Endothelial cell of umbilical vein (primary cell): Measurements from ENCODE around the gene PKP4. TPM values are rescaled to one million over a fixed set of nuclear protein-coding genes. Genes with fewer than 3 reads are reported as not detected.

Experiments used
- BruUV-seq: library from RNA; stranded (reverse); fragments of 400-500 nt; replicated peaks from 2 replicates; lab custom pipeline; 2021; lab: Mats Ljungman, UMichigan
- CTCF ChIA-PET: fragments of 300-600, 350-600 bp; sonication (Branson Sonifier 250); formaldehyde crosslinking; loops from one replicate; lab custom pipeline; 2021; ENCODE audit warnings: antibody characterized with exemption, inconsistent platforms; lab: Charles Lee
- POLR2A ChIA-PET: fragments of 300-600, 350-600 bp; sonication (Branson Sonifier 250); formaldehyde crosslinking; loops from one replicate; lab custom pipeline; 2021; ENCODE audit warnings: antibody characterized with exemption, inconsistent platforms; lab: Charles Lee
- DNase-seq: peaks from one replicate; pipeline ENCODE4 v3.0.0-alpha.2; 2011; ENCODE audit warnings: low read depth, low spot score
- FAIRE-seq: peaks from 2 replicates; lab custom pipeline; 2011; peaks lifted over from hg19 to GRCh38; lab: Jason Lieb, UNC
- H2AFZ ChIP-seq: 2 replicates; pipeline ENCODE4 v1.6.0; 2012; ENCODE audit warnings: low read depth, low read length, control low read depth, inconsistent platforms
- H3K27ac ChIP-seq: 2 replicates; pipeline ENCODE4 v1.5.1; 2011; ENCODE audit warnings: low read depth, mild to moderate bottlenecking, control low read depth, low read length, moderate library complexity; ENCODE audit not compliant: insufficient read depth
- H3K27me3 ChIP-seq, 2 experiments: 2 replicates each; pipeline versions ENCODE4 v1.6.0 to v1.6.1; 2011; ENCODE audit warnings: low read length in 2 of 2, mixed read lengths in 1 of 2; ENCODE audit not compliant: control insufficient read depth in 2 of 2, insufficient read depth in 2 of 2
- H3K36me3 ChIP-seq, 2 experiments: 2 replicates in 1 of 2; 3 replicates in 1 of 2; pipeline ENCODE4 v1.5.1; 2011; ENCODE audit warnings: low read length in 2 of 2, mild to moderate bottlenecking in 1 of 2, moderate library complexity in 1 of 2; ENCODE audit not compliant: control insufficient read depth in 2 of 2, insufficient read depth in 2 of 2; ENCODE audit errors: extremely low read depth in 1 of 2
- H3K4me1 ChIP-seq: 3 replicates; pipeline ENCODE4 v1.5.1; 2011; ENCODE audit warnings: mild to moderate bottlenecking, low read length; ENCODE audit not compliant: control insufficient read depth, insufficient read depth; ENCODE audit errors: extremely low read depth
- H3K4me2 ChIP-seq: 2 replicates; pipeline ENCODE4 v1.6.1; 2011; ENCODE audit warnings: low read length, control low read depth, mixed read lengths; ENCODE audit not compliant: insufficient read depth
- H3K4me3 ChIP-seq, 3 experiments: fragments of 200-600 bp in 1 of 3; sonication (generic), shearing (Covaris generic) in 1 of 3; replicated peaks in 1 of 3; 2 replicates each; pipeline ENCODE4 v1.5.1; 2011 to 2016; ENCODE audit warnings: control low read depth in 3 of 3, low read length in 3 of 3, mild to moderate bottlenecking in 2 of 3, inconsistent platforms in 1 of 3, low read depth in 1 of 3, moderate library complexity in 1 of 3; ENCODE audit not compliant: insufficient read depth in 1 of 3
- H3K79me2 ChIP-seq: 2 replicates; pipeline ENCODE4 v1.6.0; 2012; ENCODE audit warnings: low read length, inconsistent platforms; ENCODE audit not compliant: control insufficient read depth, insufficient read depth
- H3K9ac ChIP-seq: replicated peaks from 2 replicates; pipeline ENCODE3; 2011; ENCODE audit warnings: low read length, control low read depth; ENCODE audit not compliant: insufficient read depth; ENCODE audit errors: extremely low read depth
- H3K9me1 ChIP-seq: replicated peaks from 3 replicates; pipeline ENCODE4 v1.6.0; 2011; ENCODE audit warnings: mild to moderate bottlenecking, low read length; ENCODE audit not compliant: control insufficient read depth, insufficient read depth; ENCODE audit errors: extremely low read depth
- H3K9me3 ChIP-seq: replicated peaks from 2 replicates; pipeline ENCODE4 v1.5.1; 2012; ENCODE audit warnings: low read length, inconsistent platforms; ENCODE audit not compliant: control insufficient read depth, insufficient read depth
- H4K20me1 ChIP-seq: replicated peaks from 2 replicates; pipeline ENCODE3; 2011; ENCODE audit warnings: mild to moderate bottlenecking, low read length; ENCODE audit not compliant: control insufficient read depth, insufficient read depth; ENCODE audit errors: extremely low read depth
- EZH2 ChIP-seq: IDR thresholded peaks from 2 replicates; pipeline ENCODE4 v1.6.1; 2012; ENCODE audit warnings: borderline replicate concordance, low read depth, mild to moderate bottlenecking, moderate library complexity, low read length, inconsistent platforms; ENCODE audit not compliant: severe bottlenecking
- FOS ChIP-seq: IDR thresholded peaks from 2 replicates; pipeline ENCODE4 v1.6.1; 2011; ENCODE audit warnings: mild to moderate bottlenecking, low read length, moderate library complexity, borderline replicate concordance; ENCODE audit not compliant: insufficient read depth
- GATA2 ChIP-seq: IDR thresholded peaks from 2 replicates; pipeline ENCODE4 v1.7.0; 2011; ENCODE audit warnings: low read depth, mild to moderate bottlenecking, moderate library complexity, mixed read lengths, low read length; ENCODE audit not compliant: insufficient read length, insufficient read depth
- JUN ChIP-seq: IDR thresholded peaks from 2 replicates; pipeline ENCODE4 v1.6.1; 2011; ENCODE audit warnings: borderline replicate concordance, low read depth; ENCODE audit not compliant: insufficient read length, insufficient read depth
- MYC ChIP-seq: IDR thresholded peaks from one replicate; pipeline ENCODE4 v1.6.1; 2011; ENCODE audit warnings: mild to moderate bottlenecking, low read depth, low read length
- POLR2A ChIP-seq: IDR thresholded peaks from 2 replicates; pipeline ENCODE4 v1.6.1; 2012; ENCODE audit warnings: low read depth, mild to moderate bottlenecking, control low read depth, low read length
- POLR2AphosphoS5 ChIP-seq: IDR thresholded peaks from 2 replicates; pipeline ENCODE4 v1.6.1; 2012; ENCODE audit warnings: low read depth, mild to moderate bottlenecking, control low read depth, low read length, moderate library complexity; ENCODE audit not compliant: insufficient read depth
- dilution Hi-C: fragments of 300-500 bp; cut with MboI; formaldehyde crosslinking; loops from one replicate; pipeline ENCODE4 v1.15.0; 2019; ENCODE audit warnings: low sequenced_read_pairs; ENCODE audit not compliant: extremely low pct_ligation_motif_present
- intact Hi-C: fragments of 100-400 bp; cut with micrococcal nuclease; formaldehyde crosslinking; loops from one replicate; pipeline ENCODE4 v1.10.0; 2022
- polyA plus RNA-seq, 4 experiments: library from polyadenylated mRNA; depleted of rRNA in 3 of 4; stranded (reverse) in 3 of 4; unstranded in 1 of 4; fragments of >200 nt; gene quantifications; 2 replicates each; pipeline versions ENCODE4 v1.2.1 to v1.2.3, GENCODE V29; 2011 to 2012; ENCODE audit warnings: missing spikeins in 1 of 4
- total RNA-seq: library from RNA; stranded (reverse); gene quantifications from 2 replicates; pipeline ENCODE4 v1.2.3, GENCODE V29; 2021
- TF ChIP-seq, protein P1 (sequence below), 2 donors: IDR thresholded peaks; 1 replicate in 1 of 2; 2 replicates in 1 of 2; pipeline ENCODE4 v1.5.1; 2011; ENCODE audit warnings: low read length in 2 of 2, mild to moderate bottlenecking in 2 of 2, moderate library complexity in 2 of 2, control low read depth in 1 of 2, inconsistent platforms in 1 of 2, low read depth in 1 of 2; ENCODE audit not compliant: insufficient read depth in 1 of 2; ENCODE audit errors: extremely low read depth in 1 of 2
- TF ChIP-seq, protein P2 (sequence below): IDR thresholded peaks from 2 replicates; pipeline ENCODE4 v1.6.1; 2011; ENCODE audit not compliant: insufficient read depth, insufficient read length

The PKP4 gene
- total and polyA plus RNA-seq, 2 donors (not counting 3 experiments of a cell fraction or from before 2014, with no cell fraction given), result 35.4 to 68.5 TPM

DNA sequence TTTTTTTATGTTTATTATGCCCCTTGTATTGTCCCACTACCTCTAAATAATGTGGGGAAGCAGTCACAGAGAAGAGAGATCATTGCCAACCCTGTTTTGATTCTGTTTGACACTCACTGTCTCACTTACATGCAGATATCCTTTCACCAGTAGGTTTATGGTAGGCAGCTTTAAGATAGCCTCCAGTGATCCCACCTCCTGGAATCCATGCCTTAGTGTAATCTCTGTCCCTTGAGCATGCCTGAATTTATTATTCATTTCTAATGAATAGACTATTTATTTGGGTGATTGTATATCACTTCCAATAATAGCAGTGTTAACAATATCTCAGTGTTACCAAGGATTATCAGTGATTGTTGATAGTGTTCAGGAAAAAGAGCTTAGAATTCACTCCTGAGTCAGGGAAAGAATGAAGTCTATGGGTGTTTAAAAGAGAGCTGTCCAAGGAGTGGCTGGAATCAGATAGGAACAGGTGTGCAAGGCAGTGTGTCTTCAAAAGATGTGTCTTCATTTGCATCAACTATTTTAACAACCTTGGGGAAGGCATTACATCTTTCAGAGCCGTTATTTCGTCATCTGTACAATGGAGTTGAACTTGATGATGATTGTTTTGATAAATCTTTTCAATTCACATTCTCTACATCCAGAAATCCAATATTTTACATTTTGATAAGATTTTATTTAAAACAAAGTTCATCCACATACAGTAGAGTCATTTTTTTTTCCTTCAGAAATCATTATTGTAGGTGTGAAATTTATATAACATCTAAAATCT, 31.9 kb downstream of the PKP4 start:
- Histone ChIP-seq H2AFZ (no peak overlapping the region), H3K36me3 (no peaks in the 10 kb centered on the region), H3K9me1 (no peaks in the 10 kb centered on the region), H3K79me2 (peaks cover 57% of the 10 kb centered on the region), H3K4me2 (no peak overlapping the region), H3K4me3 (no peak overlapping the region), H4K20me1 (peaks cover 5% of the 10 kb centered on the region), H3K9me3 (no peaks in the 10 kb centered on the region), H3K4me1 (peaks cover 10% of the 10 kb centered on the region), H3K27ac (no peak overlapping the region), H3K9ac (no peak overlapping the region), H3K27me3 (no peaks in the 10 kb centered on the region)
- no peak for FAIRE-seq
- dilution Hi-C loops, result no loop called here
- BruUV-seq, result no TSS peak
- POLR2A ChIA-PET, result no interaction called here
- TF ChIP-seq POLR2AphosphoS5, result no peak
- TF ChIP-seq MYC, result no peak
- TF ChIP-seq EZH2, result no peak
- TF ChIP-seq, protein P1, sequence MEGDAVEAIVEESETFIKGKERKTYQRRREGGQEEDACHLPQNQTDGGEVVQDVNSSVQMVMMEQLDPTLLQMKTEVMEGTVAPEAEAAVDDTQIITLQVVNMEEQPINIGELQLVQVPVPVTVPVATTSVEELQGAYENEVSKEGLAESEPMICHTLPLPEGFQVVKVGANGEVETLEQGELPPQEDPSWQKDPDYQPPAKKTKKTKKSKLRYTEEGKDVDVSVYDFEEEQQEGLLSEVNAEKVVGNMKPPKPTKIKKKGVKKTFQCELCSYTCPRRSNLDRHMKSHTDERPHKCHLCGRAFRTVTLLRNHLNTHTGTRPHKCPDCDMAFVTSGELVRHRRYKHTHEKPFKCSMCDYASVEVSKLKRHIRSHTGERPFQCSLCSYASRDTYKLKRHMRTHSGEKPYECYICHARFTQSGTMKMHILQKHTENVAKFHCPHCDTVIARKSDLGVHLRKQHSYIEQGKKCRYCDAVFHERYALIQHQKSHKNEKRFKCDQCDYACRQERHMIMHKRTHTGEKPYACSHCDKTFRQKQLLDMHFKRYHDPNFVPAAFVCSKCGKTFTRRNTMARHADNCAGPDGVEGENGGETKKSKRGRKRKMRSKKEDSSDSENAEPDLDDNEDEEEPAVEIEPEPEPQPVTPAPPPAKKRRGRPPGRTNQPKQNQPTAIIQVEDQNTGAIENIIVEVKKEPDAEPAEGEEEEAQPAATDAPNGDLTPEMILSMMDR (IDR thresholded peaks at IDR 0.05; ENCODE audit: extremely low read depth in 1 of 2, insufficient read depth in 1 of 2, low read depth in 1 of 2, low read length in 2 of 2), result no peak
- TF ChIP-seq POLR2A, result no peak
- TF ChIP-seq, protein P2, sequence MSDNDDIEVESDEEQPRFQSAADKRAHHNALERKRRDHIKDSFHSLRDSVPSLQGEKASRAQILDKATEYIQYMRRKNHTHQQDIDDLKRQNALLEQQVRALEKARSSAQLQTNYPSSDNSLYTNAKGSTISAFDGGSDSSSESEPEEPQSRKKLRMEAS, result no peak
- TF ChIP-seq GATA2, result no peak
- TF ChIP-seq JUN, result no peak
- no peak for TF ChIP-seq FOS
- DNase-seq, result no peak
- intact Hi-C loops, result no loop called here
- CTCF ChIA-PET, result interaction anchor here (1.1 to 1.7 kb wide), 2 partner anchors 11 to 17 kb away, joined by 4 read pairs; no protein-coding TSS in a partner anchor
